Caco-2 (cell line): ENCODE results near the gene NKX1-1. TPM values are rescaled to one million over a fixed set of nuclear protein-coding genes. Genes with fewer than 3 reads are reported as not detected.

ENCODE experiments used
- BruUV-seq: library from RNA; stranded (reverse); fragments of 400-500 nt; replicated peaks from 2 replicates; lab custom pipeline; 2021; lab: Mats Ljungman, UMichigan
- CTCF ChIA-PET: fragments of 300-600 bp; sonication (Branson Sonifier 250); formaldehyde crosslinking; loops from one replicate; lab custom pipeline; 2022; ENCODE audit warnings: antibody characterized with exemption; lab: Charles Lee
- POLR2A ChIA-PET: fragments of 300-600 bp; sonication (Branson Sonifier 250); formaldehyde crosslinking; loops from one replicate; lab custom pipeline; 2022; ENCODE audit warnings: antibody characterized with exemption; lab: Charles Lee
- DNase-seq, 2 experiments: peaks; one replicate each; pipeline versions ENCODE4 v3.0.0 to v3.0.0-alpha.2; 2020 to 2022
- H3K27me3 ChIP-seq: replicated peaks from 2 replicates; pipeline ENCODE4 v1.6.0; 2011; ENCODE audit warnings: low read length; ENCODE audit not compliant: control insufficient read depth, insufficient read depth
- H3K36me3 ChIP-seq: 2 replicates; pipeline ENCODE4 v1.5.1; 2011; ENCODE audit warnings: low read length; ENCODE audit not compliant: control insufficient read depth, insufficient read depth
- H3K4me1 ChIP-seq: fragments of 250-450 bp; sonication (Bioruptor Pico); 2 replicates; pipeline ENCODE4 v1.5.1; 2020; ENCODE audit warnings: mild to moderate bottlenecking
- H3K4me3 ChIP-seq: 2 replicates; pipeline ENCODE4 v1.5.1; 2011; ENCODE audit warnings: low read depth, mild to moderate bottlenecking, control low read depth, low read length
- H3K9me3 ChIP-seq: fragments of 250-450 bp; sonication (Bioruptor Pico); 2 replicates; pipeline ENCODE4 v1.5.1; 2020; ENCODE audit warnings: mild to moderate bottlenecking, moderate library complexity
- H3K27ac Mint-ChIP-seq: one replicate; pipeline ENCODE4 v1.8.0; 2022; ENCODE audit warnings: mixed read lengths; ENCODE audit not compliant: unreplicated experiment
- H3K27me3 Mint-ChIP-seq: one replicate; pipeline ENCODE4 v1.8.0; 2022; ENCODE audit warnings: mixed read lengths; ENCODE audit not compliant: insufficient read depth, unreplicated experiment
- H3K36me3 Mint-ChIP-seq: one replicate; pipeline ENCODE4 v1.8.0; 2022; ENCODE audit warnings: mild to moderate bottlenecking, mixed read lengths; ENCODE audit not compliant: insufficient read depth, unreplicated experiment
- H3K4me1 Mint-ChIP-seq: one replicate; pipeline ENCODE4 v1.8.0; 2022; ENCODE audit warnings: low read depth, mixed read lengths; ENCODE audit not compliant: unreplicated experiment
- H3K4me3 Mint-ChIP-seq: one replicate; pipeline ENCODE4 v1.8.0; 2022; ENCODE audit warnings: mild to moderate bottlenecking, moderate library complexity, mixed read lengths; ENCODE audit not compliant: unreplicated experiment
- H3K9me3 Mint-ChIP-seq: one replicate; pipeline ENCODE4 v1.8.0; 2022; ENCODE audit warnings: mixed read lengths; ENCODE audit not compliant: unreplicated experiment
- intact Hi-C: fragments of 100-400 bp; cut with micrococcal nuclease; formaldehyde crosslinking; loops from one replicate; pipeline ENCODE4 v1.10.0; 2022; ENCODE audit not compliant: unreplicated experiment
- total RNA-seq: library from RNA; stranded (reverse); gene quantifications from 2 replicates; pipeline ENCODE4 v1.2.3, GENCODE V29; 2022
- TF ChIP-seq, protein P1 (sequence below), 2 experiments: fragments of 200-600 bp in 1 of 2; IDR thresholded peaks; 1 replicate in 1 of 2; 2 replicates in 1 of 2; pipeline versions ENCODE4 v1.5.1 to v1.8.0; 2011 to 2022; ENCODE audit warnings: antibody characterized with exemption in 1 of 2, control low read depth in 1 of 2, inconsistent platforms in 1 of 2, low read depth in 1 of 2, low read length in 1 of 2, mild to moderate bottlenecking in 1 of 2, moderate library complexity in 1 of 2; ENCODE audit not compliant: insufficient read depth in 1 of 2, severe bottlenecking in 1 of 2, unreplicated experiment in 1 of 2

Gene NKX1-1
- total RNA-seq, 1 experiment from 2014 or later: not detected

DNA sequence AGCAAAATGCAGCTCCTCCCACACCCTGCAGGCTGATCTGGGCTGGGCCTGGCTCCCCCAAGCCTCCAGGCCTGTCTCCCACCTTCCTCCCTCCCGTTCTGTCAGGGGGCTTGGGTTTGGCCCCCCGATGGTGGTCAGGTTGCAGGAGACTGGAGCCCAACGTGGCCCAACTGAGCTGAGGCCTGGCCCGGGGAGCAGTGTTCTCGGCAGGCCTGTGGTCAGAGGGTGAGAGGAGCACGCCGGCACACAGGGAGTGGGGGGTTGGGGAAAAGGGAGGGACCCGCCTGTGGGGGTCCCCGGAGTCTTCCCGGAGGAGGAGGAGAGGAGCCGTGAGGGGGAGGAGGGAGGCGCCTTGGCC, 43.2 kb upstream of the NKX1-1 start:
- H3K27ac Mint-ChIP-seq: no peak overlapping the region
- no TSS peak for BruUV-seq

GRCh38 chr4:1448589-1449420, 42.6 kb upstream of the NKX1-1 start:
- H3K36me3 ChIP-seq: no peaks in the 10 kb centered on the region
- Mint-ChIP-seq H3K36me3 (no peaks in the 10 kb centered on the region), H3K4me3 (no peak overlapping the region), H3K9me3 (peaks cover 19% of the 10 kb centered on the region), H3K4me1 (no peaks in the 10 kb centered on the region), H3K27ac (no peak overlapping the region), H3K27me3 (peaks cover 13% of the 10 kb centered on the region)
- no peaks in the 10 kb centered on the region for H3K9me3 ChIP-seq
- intact Hi-C loops: no loop called here
- H3K4me1 ChIP-seq: no peaks in the 10 kb centered on the region
- ChIA-PET CTCF (no interaction called here), POLR2A (interaction anchor here (0.6 kb wide), 1 partner anchor 158 kb away, joined by 5 read pairs; no protein-coding TSS in a partner anchor)
- BruUV-seq: no TSS peak
- no peak overlapping the region for H3K4me3 ChIP-seq
- no peak for DNase-seq
- no peaks in the 10 kb centered on the region; the same call in 1 of the 2 replicates for H3K27me3 ChIP-seq
- TF ChIP-seq, protein P1, sequence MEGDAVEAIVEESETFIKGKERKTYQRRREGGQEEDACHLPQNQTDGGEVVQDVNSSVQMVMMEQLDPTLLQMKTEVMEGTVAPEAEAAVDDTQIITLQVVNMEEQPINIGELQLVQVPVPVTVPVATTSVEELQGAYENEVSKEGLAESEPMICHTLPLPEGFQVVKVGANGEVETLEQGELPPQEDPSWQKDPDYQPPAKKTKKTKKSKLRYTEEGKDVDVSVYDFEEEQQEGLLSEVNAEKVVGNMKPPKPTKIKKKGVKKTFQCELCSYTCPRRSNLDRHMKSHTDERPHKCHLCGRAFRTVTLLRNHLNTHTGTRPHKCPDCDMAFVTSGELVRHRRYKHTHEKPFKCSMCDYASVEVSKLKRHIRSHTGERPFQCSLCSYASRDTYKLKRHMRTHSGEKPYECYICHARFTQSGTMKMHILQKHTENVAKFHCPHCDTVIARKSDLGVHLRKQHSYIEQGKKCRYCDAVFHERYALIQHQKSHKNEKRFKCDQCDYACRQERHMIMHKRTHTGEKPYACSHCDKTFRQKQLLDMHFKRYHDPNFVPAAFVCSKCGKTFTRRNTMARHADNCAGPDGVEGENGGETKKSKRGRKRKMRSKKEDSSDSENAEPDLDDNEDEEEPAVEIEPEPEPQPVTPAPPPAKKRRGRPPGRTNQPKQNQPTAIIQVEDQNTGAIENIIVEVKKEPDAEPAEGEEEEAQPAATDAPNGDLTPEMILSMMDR (IDR thresholded peaks at IDR 0.05; ENCODE audit: insufficient read depth in 1 of 2, low read depth in 1 of 2, low read length in 1 of 2, severe bottlenecking in 1 of 2, unreplicated experiment in 1 of 2): no peak

More for the DNA sequence above, 43.2 kb upstream of the NKX1-1 start:
- Histone ChIP-seq H3K4me3 (no peak overlapping the region), H3K36me3 (no peaks in the 10 kb centered on the region), H3K9me3 (no peaks in the 10 kb centered on the region), H3K4me1 (no peaks in the 10 kb centered on the region), H3K27me3 (no peaks in the 10 kb centered on the region; the same call in 1 of the 2 replicates)
- TF ChIP-seq, protein P1 (IDR thresholded peaks at IDR 0.05; ENCODE audit: insufficient read depth in 1 of 2, low read depth in 1 of 2, low read length in 1 of 2, severe bottlenecking in 1 of 2, unreplicated experiment in 1 of 2): no peak
- H3K36me3 Mint-ChIP-seq: no peaks in the 10 kb centered on the region
- no peaks in the 10 kb centered on the region for H3K4me1 Mint-ChIP-seq
- intact Hi-C loops: no loop called here
- peak in 1 of 2 experiments; percentile 18 for DNase-seq
- ChIA-PET POLR2A (no interaction called here), CTCF (no interaction called here)
- no peak overlapping the region for H3K4me3 Mint-ChIP-seq
- H3K9me3 Mint-ChIP-seq: peaks cover 26% of the 10 kb centered on the region
- peaks cover 11% of the 10 kb centered on the region for H3K27me3 Mint-ChIP-seq

- Mint-ChIP-seq H3K36me3 (no peaks in the 10 kb centered on the region), H3K9me3 (peaks cover 11% of the 10 kb centered on the region), H3K4me3 (no peak overlapping the region), H3K27me3 (peaks cover 11% of the 10 kb centered on the region), H3K4me1 (no peaks in the 10 kb centered on the region), H3K27ac (no peak overlapping the region)
- intact Hi-C loops: no loop called here
- no peaks in the 10 kb centered on the region; the same call in 1 of the 2 replicates for H3K27me3 ChIP-seq
- TF ChIP-seq, protein P1 (IDR thresholded peaks at IDR 0.05; ENCODE audit: insufficient read depth in 1 of 2, low read depth in 1 of 2, low read length in 1 of 2, severe bottlenecking in 1 of 2, unreplicated experiment in 1 of 2): no peak
- DNase-seq: no peak
- ChIA-PET POLR2A (interaction anchor here (0.6 kb wide), 1 partner anchor 159 kb away, joined by 5 read pairs; no protein-coding TSS in a partner anchor), CTCF (no interaction called here)
- no peaks in the 10 kb centered on the region for H3K36me3 ChIP-seq
- no TSS peak for BruUV-seq
- no peaks in the 10 kb centered on the region for H3K9me3 ChIP-seq
- no peaks in the 10 kb centered on the region for H3K4me1 ChIP-seq
- no peak overlapping the region for H3K4me3 ChIP-seq
Observed at GRCh38 chr4:1447676-1448588, 41.7 kb upstream of the NKX1-1 start.
